Measurements from ENCODE around the gene EPS8L2.

EPS8L2 gene

GRCh38 chr11:673866-674265 lies 32.2 kb upstream of the EPS8L2 start:
- Histone ChIP-seq H3K27ac (ENCODE audit: extremely low read depth, low read depth, low read length) (no peak overlapping the region), H3K36me3 (ENCODE audit: control insufficient read depth in 2 of 2, insufficient read depth in 1 of 2, low read length in 2 of 2) (peaks cover 14 to 77% of the 10 kb centered on the region in 2 experiments; a peak in 2 of 3 replicates), H3K4me1 (ENCODE audit: control insufficient read depth, insufficient read depth, low read length) (no peaks in the 10 kb centered on the region), H3K4me3 (ENCODE audit: low read depth, low read length) (no peak overlapping the region), H3K9me3 (ENCODE audit: control insufficient read depth, insufficient read depth, low read depth, low read length) (no peaks in the 10 kb centered on the region)
- ChIA-PET CTCF (interaction anchor here (0.5 to 1.5 kb wide), 4 partner anchors 33 to 155 kb away, joined by 3 to 4 read pairs (median 3); no protein-coding TSS in a partner anchor), POLR2A (no interaction called here)
- TF ChIP-seq ZIC2 (tag by site-specific recombination; IDR thresholded peaks at IDR 0.05) = no peak
- no peak for TF ChIP-seq ZNF514 (tag by site-specific recombination; IDR thresholded peaks at IDR 0.05)
- TF ChIP-seq FEZF1 (tag by site-specific recombination; IDR thresholded peaks at IDR 0.05) = no peak
- TF ChIP-seq EGR2 (tag by site-specific recombination; IDR thresholded peaks at IDR 0.05; ENCODE audit: low read depth) = no peak
- TF ChIP-seq ZNF280D (tag by site-specific recombination; IDR thresholded peaks at IDR 0.05) = no peak

GRCh38 chr11:674406-674805 lies 31.6 kb upstream of the EPS8L2 start:
- Histone ChIP-seq H3K27ac (ENCODE audit: extremely low read depth, low read depth, low read length) (no peak overlapping the region), H3K4me3 (ENCODE audit: low read depth, low read length) (no peak overlapping the region), H3K9me3 (ENCODE audit: control insufficient read depth, insufficient read depth, low read depth, low read length) (no peaks in the 10 kb centered on the region), H3K4me1 (ENCODE audit: control insufficient read depth, insufficient read depth, low read length) (no peaks in the 10 kb centered on the region), H3K36me3 (ENCODE audit: control insufficient read depth in 2 of 2, insufficient read depth in 1 of 2, low read length in 2 of 2) (peaks cover 14 to 79% of the 10 kb centered on the region in 2 experiments; a peak in 2 of 3 replicates)
- TF ChIP-seq PRDM4 (tag by site-specific recombination; IDR thresholded peaks at IDR 0.05) = no peak
- TF ChIP-seq ZNF768 (tag by site-specific recombination; IDR thresholded peaks at IDR 0.05) = no peak
- no peak for TF ChIP-seq ZNF155 (tag by site-specific recombination; IDR thresholded peaks at IDR 0.05)
- no peak for TF ChIP-seq ZNF837 (tag by site-specific recombination; IDR thresholded peaks at IDR 0.05)
- TF ChIP-seq ZBTB10 (tag by site-specific recombination; IDR thresholded peaks at IDR 0.05) = no peak
- TF ChIP-seq ZNF324 (tag by site-specific recombination; IDR thresholded peaks at IDR 0.05) = no peak
- TF ChIP-seq ZNF239 (tag by site-specific recombination; IDR thresholded peaks at IDR 0.05) = no peak
- no peak for TF ChIP-seq ZNF776 (tag by site-specific recombination; IDR thresholded peaks at IDR 0.05; ENCODE audit: borderline replicate concordance)
- TF ChIP-seq ZNF645 (tag by site-specific recombination; IDR thresholded peaks at IDR 0.05) = no peak
- TF ChIP-seq GLI4 (tag by site-specific recombination; IDR thresholded peaks at IDR 0.05) = no peak
- TF ChIP-seq ZNF221 (tag by site-specific recombination; IDR thresholded peaks at IDR 0.05; ENCODE audit: borderline replicate concordance) = no peak
- TF ChIP-seq MYNN (tag by site-specific recombination; IDR thresholded peaks at IDR 0.05; ENCODE audit: borderline replicate concordance) = no peak
- no peak for TF ChIP-seq ZFP69B (tag by site-specific recombination; IDR thresholded peaks at IDR 0.05)
- TF ChIP-seq ZNF549 (tag by site-specific recombination; IDR thresholded peaks at IDR 0.05) = no peak
- CTCF ChIA-PET = interaction anchor here (0.5 to 1.4 kb wide), 3 partner anchors 10 to 49 kb away, joined by 3 to 4 read pairs (median 3); no protein-coding TSS in a partner anchor
- POLR2A ChIA-PET = no interaction called here
